GM12878 (cell line): Measurements from ENCODE around the gene PLGLB1. TPM values are rescaled to one million over a fixed set of nuclear protein-coding genes. Genes with fewer than 3 reads are reported as not detected.
"Not testable (repeated sequence)": the region's sequence is repeated elsewhere in the genome, so short reads cannot be mapped to it uniquely, and the experiment has no call there.

Source experiments
- ATAC-seq: fragments of 200-7000 bp; cut with Tn5 transposase; 3 replicates; pipeline ENCODE4 v1.9.1; 2020; ENCODE audit warnings: mild to moderate bottlenecking, moderate library complexity
- Bru-seq: library from RNA; stranded (reverse); fragments of 400-500 nt; gene quantifications from one replicate; lab custom pipeline; 2021; lab: Mats Ljungman, UMichigan
- BruChase-seq, 2 experiments: library from RNA; stranded (reverse); fragments of 400-500 nt; gene quantifications; one replicate each; lab custom pipeline; 2021; lab: Mats Ljungman, UMichigan
- BruUV-seq: library from RNA; stranded (reverse); fragments of 400-500 nt; replicated peaks from 2 replicates; lab custom pipeline; 2021; lab: Mats Ljungman, UMichigan
- CTCF ChIA-PET: fragments of 300-600 bp; sonication (Branson Sonifier 250); formaldehyde crosslinking; extraction: SDS; loops from one replicate; lab custom pipeline; 2021; ENCODE audit warnings: inconsistent platforms; lab: Yijun Ruan, JAX
- POLR2A ChIA-PET: fragments of 350-600 bp; formaldehyde crosslinking; extraction: SDS; loops from one replicate; lab custom pipeline; 2021; ENCODE audit warnings: inconsistent platforms; lab: Charles Lee
- RAD21 ChIA-PET: fragments of 300-600 bp; sonication (Branson Sonifier 250); formaldehyde crosslinking; loops from one replicate; lab custom pipeline; 2023; ENCODE audit warnings: antibody characterized with exemption; ENCODE audit not compliant: unreplicated experiment; lab: Charles Lee
- SMC1A ChIA-PET: fragments of 300-600 bp; sonication (Branson Sonifier 250); formaldehyde crosslinking; loops from one replicate; lab custom pipeline; 2023; ENCODE audit not compliant: unreplicated experiment, uncharacterized antibody; lab: Charles Lee
- DNase-seq: peaks from one replicate; pipeline ENCODE4 v3.0.0-alpha.2; 2011; ENCODE audit warnings: low read depth, low spot score
- FAIRE-seq: peaks from 3 replicates; lab custom pipeline; 2011; peaks lifted over from hg19 to GRCh38; lab: Jason Lieb, UNC
- H2AFZ ChIP-seq: 2 replicates; pipeline ENCODE4 v1.6.0; 2011; ENCODE audit warnings: low read depth, low read length, control low read depth; ENCODE audit not compliant: control insufficient read depth
- H3K27ac ChIP-seq: 2 replicates; pipeline ENCODE4 v1.5.1; 2011; ENCODE audit warnings: control low read depth; ENCODE audit not compliant: control insufficient read depth, insufficient read depth
- H3K27me3 ChIP-seq, 2 experiments: replicated peaks in 1 of 2; 2 replicates each; pipeline versions ENCODE4 v1.6.0 to v1.6.1; 2011; ENCODE audit warnings: low read length in 1 of 2; ENCODE audit not compliant: control insufficient read depth in 2 of 2, insufficient read depth in 2 of 2
- H3K36me3 ChIP-seq, 2 experiments: 2 replicates each; pipeline ENCODE4 v1.5.1; 2011; ENCODE audit warnings: low read length in 1 of 2; ENCODE audit not compliant: control insufficient read depth in 2 of 2, insufficient read depth in 2 of 2
- H3K4me1 ChIP-seq: 2 replicates; pipeline ENCODE4 v1.6.1; 2011; ENCODE audit warnings: mild to moderate bottlenecking, low read length, moderate library complexity, mixed read lengths; ENCODE audit not compliant: control insufficient read depth, insufficient read depth
- H3K4me2 ChIP-seq: 2 replicates; pipeline ENCODE4 v1.6.0; 2011; ENCODE audit warnings: control low read depth; ENCODE audit not compliant: control insufficient read depth, insufficient read depth
- H3K4me3 ChIP-seq: fragments of 200-600 bp; sonication (generic); 2 replicates; pipeline ENCODE4 v1.5.1; 2016
- H3K79me2 ChIP-seq: 2 replicates; pipeline ENCODE4 v1.6.0; 2011; ENCODE audit warnings: low read length; ENCODE audit not compliant: control insufficient read depth, insufficient read depth
- H3K9ac ChIP-seq: 2 replicates; pipeline ENCODE4 v1.8.0; 2011; ENCODE audit warnings: low read length, control low read depth, mixed read lengths; ENCODE audit not compliant: control insufficient read depth, insufficient read depth
- H3K9me3 ChIP-seq: replicated peaks from 3 replicates; pipeline ENCODE4 v1.5.1; 2011; ENCODE audit warnings: mild to moderate bottlenecking, low read length; ENCODE audit not compliant: control insufficient read depth, insufficient read depth
- H4K20me1 ChIP-seq: 2 replicates; pipeline ENCODE4 v1.6.0; 2011; ENCODE audit not compliant: control insufficient read depth, insufficient read depth
- WGBS: methylation state at CpG from one replicate; pipeline ENCODE4 v1.1.6; 2016; ENCODE audit warnings: low lambda C conversion rate; ENCODE audit not compliant: insufficient replicate concordance, insufficient coverage; ENCODE audit errors: missing lambda C conversion rate; 5-methylcytosine and 5-hydroxymethylcytosine counted together
- in situ Hi-C: fragments of 300-500 bp; cut with MboI; formaldehyde crosslinking; loops from 9 replicates; pipeline ENCODE4 v1.14.3; 2018; ENCODE audit warnings: mixed read lengths
- intact Hi-C: fragments of 100-400 bp; cut with micrococcal nuclease; formaldehyde crosslinking; loops from one replicate; pipeline ENCODE4 v1.14.2; 2022; ENCODE audit not compliant: unreplicated experiment
- long read RNA-seq, 2 experiments: library from polyadenylated mRNA; unstranded; transcript quantifications; one replicate each; pipeline ENCODE4 v2.0.0, GENCODE V29; 2019 to 2020
- polyA minus RNA-seq, 3 experiments: library from RNA; depleted of rRNA, polyadenylated mRNA; stranded (reverse); fragments of >200 nt; gene quantifications; 2 replicates each; pipeline ENCODE4 v1.2.3, GENCODE V29; 2011
- polyA plus RNA-seq, 11 experiments: library from polyadenylated mRNA; depleted of rRNA in 4 of 11; unstranded in 6 of 11; stranded (reverse) in 5 of 11; fragments of >200 nt; fragmentation: Nextera tagmentation in 4 of 11; fragmentation: Illumina TruSeq in 1 of 11; extraction: Ambion mirVana in 4 of 11; extraction: Trizol in 1 of 11; gene quantifications; 1 replicate in 1 of 11; 2 replicates in 10 of 11; pipeline versions ENCODE4 v1.2.1 to v1.2.3, GENCODE V29; 2011 to 2016; ENCODE audit warnings: inconsistent platforms in 2 of 11, missing spikeins in 2 of 11, low read depth in 1 of 11
- total RNA-seq, 4 experiments: library from RNA; depleted of rRNA in 3 of 4; stranded (reverse); fragments of >200 nt in 3 of 4; fragmentation: Illumina TruSeq in 1 of 4; extraction: Trizol in 1 of 4; gene quantifications; 2 replicates each; pipeline versions ENCODE4 v1.2.1 to v1.2.3, GENCODE V29; 2013 to 2021

Gene PLGLB1
- 4.3 and 6.1 TPM in 2 replicates for total RNA-seq (2013; cell fraction: nucleolus; rRNA removed)
- total RNA-seq (2014; rRNA removed) (1.9 TPM in 2 replicates), total RNA-seq (2014; rRNA removed; fragmentation: Illumina TruSeq; extraction: Trizol) (1.2 and 1.9 TPM in 2 replicates), total RNA-seq (2021) (1.2 and 2.2 TPM in 2 replicates), polyA plus RNA-seq (2011; rRNA removed) (1.7 and 2.8 TPM in 2 replicates), polyA plus RNA-seq (2014; fragmentation: Illumina TruSeq; extraction: Trizol) (1.8 and 3.5 TPM in 2 replicates), polyA plus RNA-seq (2014; fragmentation: Nextera tagmentation; extraction: Ambion mirVana) (1 to 10 TPM; 1.3 to 1.5 TPM), polyA plus RNA-seq (2014; rRNA removed) (0.99 and 2.1 TPM in 2 replicates), polyA plus RNA-seq (2016; fragmentation: Nextera tagmentation; extraction: Ambion mirVana) (1 to 10 TPM in 1 of 2 experiments, under 1 TPM in 1; 0.88 to 1.5 TPM), polyA minus RNA-seq (2011; rRNA and poly(A)+ RNA removed) (1.4 and 1.7 TPM in 2 replicates), Bru-seq, nascent RNA (percentile 37 among the genes with signal in this experiment), BruChase-seq, experiment 1, labeled RNA remaining after a 6-hour chase (percentile 39 among the genes with signal in this experiment), BruChase-seq, experiment 2, labeled RNA remaining after a 2-hour chase (percentile 49 among the genes with signal in this experiment)
- polyA plus RNA-seq (2011; ENCODE audit: low read depth), result 0.55 TPM
- 0.37 and 0.60 TPM in 2 replicates for polyA plus RNA-seq (2011; cell fraction: cytosol; rRNA removed)
- polyA plus RNA-seq (2011; cell fraction: nucleus; rRNA removed), result 4.0 and 4.6 TPM in 2 replicates
- polyA plus RNA-seq (2012), result 1.3 and 2.2 TPM in 2 replicates
- polyA minus RNA-seq (2011; cell fraction: cytosol; rRNA and poly(A)+ RNA removed), result not detected in 2 replicates
- 2.4 and 4.0 TPM in 2 replicates for polyA minus RNA-seq (2011; cell fraction: nucleus; rRNA and poly(A)+ RNA removed)
- long read RNA-seq, experiment 1, result 0 reads
- long read RNA-seq, experiment 2, partial matches to known transcripts, result 1 of 1 reads
- long read RNA-seq, experiment 2, other reads (novel, unspliced or antisense), result 0 of 1 reads

- H3K9ac ChIP-seq, BruUV-seq, intact Hi-C loops, H3K4me1 ChIP-seq, H3K4me3 ChIP-seq, CTCF ChIA-PET, ATAC-seq, H3K27me3 ChIP-seq, H3K79me2 ChIP-seq, in situ Hi-C loops, DNase-seq, RAD21 ChIA-PET, H3K4me2 ChIP-seq, H2AFZ ChIP-seq, FAIRE-seq, H3K9me3 ChIP-seq, H4K20me1 ChIP-seq, H3K36me3 ChIP-seq, SMC1A ChIA-PET, H3K27ac ChIP-seq, POLR2A ChIA-PET: not testable (repeated sequence)
- no CpG with 5 or more reads among the region's 3 CpGs for WGBS
Measured at GRCh38 chr2:87021744-87022143, at the start of gene PLGLB1. TSS of gene PLGLB1 (minus strand) at chr2:87021844. CDS start at chr2:87021783, 61 bp downstream.

GRCh38 chr2:87064305-87064704, 42.7 kb upstream of the PLGLB1 start:
- H4K20me1 ChIP-seq, H3K9me3 ChIP-seq, H3K9ac ChIP-seq, ATAC-seq, H3K36me3 ChIP-seq, H3K27me3 ChIP-seq, intact Hi-C loops, H3K4me3 ChIP-seq, RAD21 ChIA-PET, H3K79me2 ChIP-seq, FAIRE-seq, H3K4me1 ChIP-seq, DNase-seq, POLR2A ChIA-PET, H3K4me2 ChIP-seq, in situ Hi-C loops, SMC1A ChIA-PET, H2AFZ ChIP-seq, BruUV-seq, CTCF ChIA-PET, H3K27ac ChIP-seq: not testable (repeated sequence)
- 100% methylated on average over 1 of the region's 2 CpGs for WGBS

GRCh38 chr2:87063431-87063830, 41.8 kb upstream of the PLGLB1 start:
- SMC1A ChIA-PET, CTCF ChIA-PET, RAD21 ChIA-PET, BruUV-seq, H3K4me3 ChIP-seq, DNase-seq, intact Hi-C loops, H3K9me3 ChIP-seq, H2AFZ ChIP-seq, H3K79me2 ChIP-seq, H3K4me1 ChIP-seq, H3K27ac ChIP-seq, H4K20me1 ChIP-seq, POLR2A ChIA-PET, H3K36me3 ChIP-seq, H3K9ac ChIP-seq, H3K27me3 ChIP-seq, in situ Hi-C loops, FAIRE-seq, H3K4me2 ChIP-seq: not testable (repeated sequence)
- WGBS, result no CpG with 5 or more reads among the region's 2 CpGs
- ATAC-seq, result peak; percentile 65
